OCI-LY7 (cell line): ENCODE measurements around the gene ELAVL2.

Experiments
- EZH2phosphoT487 ChIP-seq: fragments of 200-600 bp; sonication (generic); IDR thresholded peaks from 2 replicates; pipeline ENCODE4 v1.6.1; 2018; ENCODE audit warnings: low read depth, borderline replicate concordance, mild to moderate bottlenecking, mixed run types, antibody characterized with exemption, low read length, moderate library complexity, mixed read lengths
- TF ChIP-seq, protein P1 (sequence below): fragments of 200-600 bp; sonication (generic); conservative IDR thresholded peaks from 2 replicates; pipeline ENCODE4 v1.5.1; 2014; ENCODE audit warnings: mild to moderate bottlenecking, antibody characterized with exemption, low read length, moderate library complexity, mixed read lengths

DNA sequence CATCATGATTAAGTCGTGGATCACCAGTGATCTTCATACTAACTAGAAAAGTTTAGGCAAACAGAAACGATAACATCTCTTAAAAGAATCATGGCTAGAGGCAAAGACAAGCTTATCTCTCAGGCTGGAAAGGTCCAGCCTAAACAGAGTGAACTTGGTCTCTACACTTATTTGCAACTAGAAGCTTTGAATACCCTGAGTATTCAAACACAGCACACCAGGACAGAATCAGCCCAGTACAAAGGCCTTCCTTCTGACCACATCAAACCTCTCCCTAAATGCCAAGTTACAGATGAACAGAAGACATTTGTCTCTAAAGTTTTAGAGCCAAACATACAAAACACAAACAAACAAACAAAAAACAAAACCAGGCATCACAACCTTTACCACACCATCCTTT lies 57.2 kb downstream of the ELAVL2 start:
- TF ChIP-seq, protein P1, sequence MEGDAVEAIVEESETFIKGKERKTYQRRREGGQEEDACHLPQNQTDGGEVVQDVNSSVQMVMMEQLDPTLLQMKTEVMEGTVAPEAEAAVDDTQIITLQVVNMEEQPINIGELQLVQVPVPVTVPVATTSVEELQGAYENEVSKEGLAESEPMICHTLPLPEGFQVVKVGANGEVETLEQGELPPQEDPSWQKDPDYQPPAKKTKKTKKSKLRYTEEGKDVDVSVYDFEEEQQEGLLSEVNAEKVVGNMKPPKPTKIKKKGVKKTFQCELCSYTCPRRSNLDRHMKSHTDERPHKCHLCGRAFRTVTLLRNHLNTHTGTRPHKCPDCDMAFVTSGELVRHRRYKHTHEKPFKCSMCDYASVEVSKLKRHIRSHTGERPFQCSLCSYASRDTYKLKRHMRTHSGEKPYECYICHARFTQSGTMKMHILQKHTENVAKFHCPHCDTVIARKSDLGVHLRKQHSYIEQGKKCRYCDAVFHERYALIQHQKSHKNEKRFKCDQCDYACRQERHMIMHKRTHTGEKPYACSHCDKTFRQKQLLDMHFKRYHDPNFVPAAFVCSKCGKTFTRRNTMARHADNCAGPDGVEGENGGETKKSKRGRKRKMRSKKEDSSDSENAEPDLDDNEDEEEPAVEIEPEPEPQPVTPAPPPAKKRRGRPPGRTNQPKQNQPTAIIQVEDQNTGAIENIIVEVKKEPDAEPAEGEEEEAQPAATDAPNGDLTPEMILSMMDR: no peak
- TF ChIP-seq EZH2phosphoT487: no peak
